HEK293 (cell line): ENCODE measurements around the gene TK2.
A peak's percentile ranks its signal among the peaks of the same experiment; 100 is the strongest.

Source experiments
- CTCF ChIA-PET: fragments of 350-600 bp; formaldehyde crosslinking; extraction: SDS; loops from one replicate; lab custom pipeline; 2021; ENCODE audit warnings: antibody characterized with exemption; lab: Yijun Ruan, JAX
- POLR2A ChIA-PET: fragments of 300-600 bp; formaldehyde crosslinking; extraction: SDS; loops from one replicate; lab custom pipeline; 2020; ENCODE audit warnings: antibody characterized with exemption, inconsistent platforms; lab: Yijun Ruan, JAX
- H3K27ac ChIP-seq: fragments of 200-500 bp; sonication (Bioruptor generic); 2 replicates; pipeline ENCODE4 v1.5.1; 2014; ENCODE audit warnings: low read depth, low read length, control low read depth, inconsistent platforms; ENCODE audit errors: extremely low read depth
- H3K36me3 ChIP-seq, 2 experiments: fragments of 200-500 bp in 1 of 2; sonication (Bioruptor generic) in 1 of 2; 1 replicate in 1 of 2; 2 replicates in 1 of 2; pipeline ENCODE4 v1.5.1; 2014 to 2017; ENCODE audit warnings: inconsistent platforms in 2 of 2, low read length in 2 of 2; ENCODE audit not compliant: control insufficient read depth in 2 of 2, insufficient read depth in 1 of 2
- H3K4me1 ChIP-seq: fragments of 200-500 bp; sonication (Bioruptor generic); 2 replicates; pipeline ENCODE4 v1.5.1; 2014; ENCODE audit warnings: mild to moderate bottlenecking, low read length, inconsistent platforms; ENCODE audit not compliant: control insufficient read depth, insufficient read depth
- H3K4me3 ChIP-seq: 2 replicates; pipeline ENCODE4 v1.5.1; 2011; ENCODE audit warnings: low read depth, mild to moderate bottlenecking, control low read depth, low read length, moderate library complexity
- H3K9me3 ChIP-seq: fragments of 200-500 bp; sonication (Bioruptor generic); 2 replicates; pipeline ENCODE4 v1.5.1; 2014; ENCODE audit warnings: low read depth, low read length, inconsistent platforms; ENCODE audit not compliant: control insufficient read depth, insufficient read depth
- CTCF ChIP-seq: fragments of 450-650 bp; formaldehyde crosslinking; IDR thresholded peaks from 2 replicates; pipeline ENCODE4 v1.5.1; 2016; ENCODE audit warnings: missing biosample characterization, missing genetic modification characterization
- FEZF1 ChIP-seq: fragments of 450-650 bp; formaldehyde crosslinking; IDR thresholded peaks from 2 replicates; pipeline ENCODE4 v1.5.1; 2016; ENCODE audit warnings: missing biosample characterization, missing genetic modification characterization
- INSM2 ChIP-seq: fragments of 450-650 bp; formaldehyde crosslinking; IDR thresholded peaks from 2 replicates; pipeline ENCODE4 v1.5.1; 2016; ENCODE audit warnings: missing biosample characterization, missing genetic modification characterization
- PRDM1 ChIP-seq: fragments of 450-650 bp; formaldehyde crosslinking; IDR thresholded peaks from 2 replicates; pipeline ENCODE4; 2016; ENCODE audit warnings: missing biosample characterization, missing genetic modification characterization
- PRDM10 ChIP-seq: fragments of 450-650 bp; formaldehyde crosslinking; IDR thresholded peaks from 2 replicates; pipeline ENCODE4 v1.5.1; 2016; ENCODE audit warnings: missing biosample characterization, missing genetic modification characterization
- SP7 ChIP-seq: fragments of 450-650 bp; formaldehyde crosslinking; IDR thresholded peaks from 2 replicates; pipeline ENCODE4 v1.5.1; 2016; ENCODE audit warnings: missing biosample characterization, missing genetic modification characterization
- YY1 ChIP-seq: fragments of 450-650 bp; formaldehyde crosslinking; IDR thresholded peaks from 2 replicates; pipeline ENCODE4 v1.5.1; 2018; ENCODE audit warnings: missing biosample characterization, missing genetic modification characterization
- ZBTB44 ChIP-seq: fragments of 450-650 bp; IDR thresholded peaks from 2 replicates; pipeline ENCODE4 v1.5.1; 2018; ENCODE audit warnings: missing biosample characterization, mild to moderate bottlenecking, missing genetic modification characterization
- ZNF184 ChIP-seq: fragments of 450-650 bp; IDR thresholded peaks from 2 replicates; pipeline ENCODE4 v1.5.1; 2018; ENCODE audit warnings: missing biosample characterization, mild to moderate bottlenecking, missing genetic modification characterization
- ZNF311 ChIP-seq: fragments of 450-650 bp; formaldehyde crosslinking; IDR thresholded peaks from 2 replicates; pipeline ENCODE4 v1.5.1; 2017; ENCODE audit warnings: missing biosample characterization, missing genetic modification characterization, borderline replicate concordance
- ZNF350 ChIP-seq: fragments of 450-650 bp; formaldehyde crosslinking; IDR thresholded peaks from 2 replicates; pipeline ENCODE4 v1.5.0; 2017; ENCODE audit warnings: missing biosample characterization, mild to moderate bottlenecking, missing genetic modification characterization
- ZNF423 ChIP-seq: fragments of 450-650 bp; formaldehyde crosslinking; IDR thresholded peaks from 2 replicates; pipeline ENCODE4 v1.5.1; 2016; ENCODE audit warnings: missing biosample characterization, missing genetic modification characterization
- ZNF544 ChIP-seq: fragments of 450-650 bp; formaldehyde crosslinking; IDR thresholded peaks from 2 replicates; pipeline ENCODE4 v1.5.0; 2017; ENCODE audit warnings: missing biosample characterization, missing genetic modification characterization
- ZNF549 ChIP-seq: fragments of 450-650 bp; IDR thresholded peaks from 2 replicates; pipeline ENCODE4 v1.5.1; 2018; ENCODE audit warnings: missing biosample characterization, missing genetic modification characterization, mild to moderate bottlenecking, inconsistent platforms, moderate library complexity
- ZNF571 ChIP-seq: fragments of 450-650 bp; formaldehyde crosslinking; IDR thresholded peaks from 2 replicates; pipeline ENCODE4 v1.5.0; 2017; ENCODE audit warnings: missing biosample characterization, missing genetic modification characterization
- ZNF580 ChIP-seq: fragments of 450-650 bp; formaldehyde crosslinking; IDR thresholded peaks from 2 replicates; pipeline ENCODE4 v1.5.1; 2016; ENCODE audit warnings: missing biosample characterization, missing genetic modification characterization
- ZNF623 ChIP-seq: fragments of 450-650 bp; formaldehyde crosslinking; IDR thresholded peaks from 2 replicates; pipeline ENCODE4 v1.5.1; 2016; ENCODE audit warnings: missing biosample characterization, missing genetic modification characterization
- ZNF626 ChIP-seq: fragments of 450-650 bp; sonication (Bioruptor Pico); formaldehyde crosslinking; IDR thresholded peaks from 2 replicates; pipeline ENCODE4 v1.5.1; 2018; ENCODE audit warnings: missing biosample characterization, missing genetic modification characterization, inconsistent platforms
- ZNF654 ChIP-seq: fragments of 450-650 bp; formaldehyde crosslinking; IDR thresholded peaks from 2 replicates; pipeline ENCODE4 v1.5.1; 2016; ENCODE audit warnings: low read depth, missing biosample characterization, missing genetic modification characterization
- ZNF701 ChIP-seq: fragments of 450-650 bp; formaldehyde crosslinking; IDR thresholded peaks from 2 replicates; pipeline ENCODE4 v1.5.1; 2016; ENCODE audit warnings: missing biosample characterization, missing genetic modification characterization
- ZNF785 ChIP-seq: fragments of 450-650 bp; formaldehyde crosslinking; IDR thresholded peaks from 2 replicates; pipeline ENCODE4 v1.5.1; 2016; ENCODE audit warnings: missing biosample characterization, missing genetic modification characterization

TK2 gene

GRCh38 chr16:66590322-66590721 is 40.4 kb upstream of the TK2 start:
- TF ChIP-seq ZNF184 (tag by site-specific recombination) (no peak), SP7 (tag by site-specific recombination) (no peak), ZNF549 (tag by site-specific recombination) (no peak), ZNF623 (tag by site-specific recombination) (no peak), YY1 (tag by site-specific recombination) (no peak), PRDM1 (peak; percentile 92)
- CTCF ChIA-PET: interaction anchor here (0.6 to 1.8 kb wide), 5 partner anchors 9 to 128 kb away, joined by 3 to 7 read pairs (median 4); no protein-coding TSS in a partner anchor
- Histone ChIP-seq H3K27ac (no peak overlapping the region), H3K36me3 (no peaks in the 10 kb centered on the region), H3K4me3 (no peak overlapping the region), H3K4me1 (no peaks in the 10 kb centered on the region), H3K9me3 (no peaks in the 10 kb centered on the region)
- POLR2A ChIA-PET: no interaction called here

- ChIA-PET CTCF (interaction anchor here (0.5 to 1.8 kb wide), 11 partner anchors 8 to 206 kb away, joined by 3 to 7 read pairs (median 3); no protein-coding TSS in a partner anchor), POLR2A (no interaction called here)
- no peak overlapping the region for H3K27ac ChIP-seq
Observed at GRCh38 chr16:66588981-66589713, 39.2 kb upstream of the TK2 start.

More at GRCh38 chr16:66588981-66589713, 39.2 kb upstream of the TK2 start:
- Histone ChIP-seq H3K9me3 (no peaks in the 10 kb centered on the region), H3K4me1 (no peaks in the 10 kb centered on the region), H3K4me3 (no peak overlapping the region), H3K36me3 (no peaks in the 10 kb centered on the region)
- TF ChIP-seq ZNF580 (tag by site-specific recombination) (no peak), ZNF571 (no peak), INSM2 (tag by site-specific recombination) (no peak), ZNF184 (tag by site-specific recombination) (no peak), FEZF1 (tag by site-specific recombination) (no peak), ZNF544 (tag by site-specific recombination) (no peak), PRDM10 (tag by site-specific recombination) (no peak), ZNF423 (tag by site-specific recombination) (no peak), ZNF311 (no peak), ZBTB44 (tag by site-specific recombination) (no peak), SP7 (tag by site-specific recombination) (no peak), ZNF785 (tag by site-specific recombination) (0 out of 2 replicates have a peak, but pooled peaks have one; percentile 71), ZNF626 (tag by site-specific recombination) (no peak), ZNF350 (tag by site-specific recombination) (no peak), CTCF (tag by site-specific recombination) (peak; percentile 58), PRDM1 (no peak), ZNF654 (tag by site-specific recombination) (peak; percentile 14; the same call in 1 of the 2 replicates), ZNF701 (tag by site-specific recombination) (no peak)
